GM18502 (cell line): Measurements from ENCODE around the gene SLC25A52.
"Not testable (repeated sequence)": the region's sequence is repeated elsewhere in the genome, so short reads cannot be mapped to it uniquely, and the experiment has no call there.

ENCODE experiments used
- ATAC-seq: cut with Tn5 transposase; IDR thresholded peaks from one replicate; pipeline ENCODE4 v1.9.1; 2021; ENCODE audit warnings: mild to moderate bottlenecking; ENCODE audit not compliant: unreplicated experiment, poor library complexity

Gene SLC25A52, protein sequence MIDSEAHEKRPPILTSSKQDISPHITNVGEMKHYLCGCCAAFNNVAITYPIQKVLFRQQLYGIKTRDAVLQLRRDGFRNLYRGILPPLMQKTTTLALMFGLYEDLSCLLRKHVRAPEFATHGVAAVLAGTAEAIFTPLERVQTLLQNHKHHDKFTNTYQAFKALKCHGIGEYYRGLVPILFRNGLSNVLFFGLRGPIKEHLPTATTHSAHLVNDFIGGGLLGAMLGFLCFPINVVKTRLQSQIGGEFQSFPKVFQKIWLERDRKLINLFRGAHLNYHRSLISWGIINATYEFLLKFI

DNA sequence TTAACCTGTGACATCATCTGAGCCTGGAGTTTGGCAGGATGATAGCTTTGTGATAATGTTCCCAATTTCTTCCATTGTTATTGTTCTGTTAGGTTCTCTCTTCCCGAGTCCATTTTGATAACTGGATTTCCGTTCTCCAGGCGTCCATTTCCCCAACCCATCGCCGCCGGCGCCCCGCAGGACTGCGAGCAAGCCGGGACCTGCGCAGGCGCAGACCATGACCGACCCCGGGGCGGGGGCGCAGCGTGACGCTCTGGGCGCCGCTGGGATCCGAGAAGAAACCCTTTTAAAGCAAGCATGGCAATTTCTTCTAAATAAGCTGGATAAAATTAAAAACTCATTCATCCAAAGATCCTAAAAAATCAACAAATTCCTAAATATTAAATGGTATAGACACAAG, at the start of gene SLC25A52:
Gene SLC25A52, minus strand, starts transcription at position 186 of the 400 bp plus-strand sequence. CDS start 219 bp downstream, outside the sequence.
- no peak for ATAC-seq

DNA sequence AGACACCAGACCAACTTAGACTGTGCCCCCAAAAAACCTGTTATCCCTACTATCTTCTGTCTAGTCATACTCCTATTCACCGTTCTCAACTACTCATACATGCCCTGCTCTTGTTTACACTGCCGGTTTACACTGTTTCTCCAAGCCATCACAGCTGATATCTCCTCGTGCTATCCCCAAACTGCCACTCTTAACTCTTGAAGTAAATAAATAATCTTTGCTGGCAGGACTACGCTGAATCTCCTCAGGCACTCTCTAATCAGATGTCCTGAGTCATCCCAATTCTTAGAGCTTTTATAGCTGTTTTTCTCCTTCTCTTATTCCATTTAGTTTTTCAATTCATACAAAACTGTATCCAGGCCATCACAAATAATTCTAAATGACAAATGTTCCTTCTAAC, 48.4 kb upstream of the SLC25A52 start:
- not testable (repeated sequence) for ATAC-seq

DNA sequence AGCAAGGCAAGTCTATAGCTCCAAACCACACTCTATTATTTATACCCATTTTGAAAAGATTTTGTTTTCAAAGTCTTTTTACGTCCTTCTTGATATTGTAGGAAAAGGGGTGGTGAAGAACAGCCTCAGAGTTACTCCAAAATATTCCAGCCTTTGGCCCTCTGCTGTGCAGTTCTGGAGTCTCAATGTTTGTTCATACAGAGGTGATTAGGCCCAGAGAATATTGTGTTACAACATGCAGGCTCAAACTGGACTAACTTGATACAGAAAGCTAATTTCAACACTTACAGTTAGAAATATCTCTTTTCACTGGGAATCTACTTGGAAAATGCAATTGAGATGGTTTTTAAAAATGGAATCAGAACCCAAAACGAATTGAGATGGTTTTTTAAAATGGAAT, 40.4 kb upstream of the SLC25A52 start:
- no peak for ATAC-seq

DNA sequence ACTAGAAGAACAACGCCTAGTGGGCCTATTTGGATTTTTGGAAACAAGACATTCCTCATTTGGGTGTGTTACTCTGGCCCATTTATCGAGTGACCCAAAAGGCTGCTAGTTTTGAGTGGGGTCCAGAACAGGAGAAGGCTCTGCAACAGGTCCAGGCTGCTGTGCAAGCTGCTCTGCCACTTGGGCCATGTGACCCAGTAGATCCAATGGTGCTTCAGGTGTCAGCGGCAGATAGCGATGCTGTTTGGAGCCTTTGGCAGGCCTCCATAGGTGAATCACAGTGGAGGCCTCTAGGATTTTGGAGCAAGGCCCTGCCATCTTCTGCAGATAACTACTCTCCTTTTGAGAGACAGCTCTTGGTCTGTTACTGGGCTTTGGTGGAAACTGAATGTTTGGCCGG, 38.6 kb upstream of the SLC25A52 start:
- ATAC-seq, result not testable (repeated sequence)

DNA sequence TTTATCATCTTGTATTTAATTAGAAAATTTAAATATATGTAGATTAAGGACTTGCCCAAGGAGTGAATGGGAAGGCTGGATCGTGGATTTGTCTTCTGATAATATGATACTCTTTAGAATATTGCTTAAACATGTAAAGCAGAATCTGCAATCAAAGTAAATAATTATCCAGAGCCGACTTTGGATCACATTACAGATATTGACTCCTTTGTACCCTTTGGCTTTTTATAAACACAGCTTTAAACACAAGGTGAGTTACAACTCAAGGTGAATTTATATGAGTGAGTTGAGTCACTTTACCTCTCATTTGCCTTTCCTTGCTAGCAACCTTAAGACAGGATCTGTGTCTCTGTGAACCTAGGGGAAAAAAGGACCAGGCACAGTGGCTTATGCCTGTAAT, 37.7 kb upstream of the SLC25A52 start:
- ATAC-seq, result no peak

DNA sequence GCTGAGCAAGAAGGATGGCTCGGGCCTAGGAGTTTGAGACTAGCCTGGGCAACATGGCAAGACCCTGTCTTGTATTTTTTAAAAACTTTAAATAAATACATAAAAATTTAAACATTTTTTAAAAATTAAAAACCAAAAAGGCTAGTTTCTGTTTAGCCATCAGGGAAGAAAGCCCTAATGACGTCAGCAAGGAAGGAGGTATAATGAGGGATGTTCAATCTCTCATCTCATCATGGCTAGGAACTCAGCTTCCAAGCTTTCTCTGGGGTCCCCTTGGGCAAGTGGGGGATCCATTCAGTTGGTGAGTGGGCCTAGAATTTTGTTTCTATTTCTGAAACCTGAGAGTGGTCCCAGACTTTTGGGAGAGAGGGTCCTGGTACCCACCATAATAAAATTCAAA, 35.1 kb upstream of the SLC25A52 start:
- no peak for ATAC-seq

DNA sequence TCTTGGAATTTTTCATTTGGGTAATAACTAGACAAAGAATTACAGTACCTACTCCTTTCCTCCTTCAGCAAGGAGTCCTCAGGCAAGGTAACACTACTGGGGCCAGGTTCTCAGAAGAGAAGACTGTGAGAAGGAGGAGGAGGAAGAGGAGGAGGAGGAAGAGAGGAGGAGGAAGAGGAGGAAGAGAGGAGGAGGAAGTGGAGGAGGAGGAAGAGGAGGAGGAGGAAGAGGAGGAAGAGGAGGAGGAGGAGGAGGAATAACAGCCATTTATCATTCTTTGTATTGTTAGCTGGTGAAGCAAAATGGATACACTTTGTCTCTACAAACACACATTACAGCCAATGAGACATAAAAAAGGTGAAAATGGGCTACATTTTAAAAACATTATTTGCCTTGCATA, 32.9 kb upstream of the SLC25A52 start:
- no peak for ATAC-seq

DNA sequence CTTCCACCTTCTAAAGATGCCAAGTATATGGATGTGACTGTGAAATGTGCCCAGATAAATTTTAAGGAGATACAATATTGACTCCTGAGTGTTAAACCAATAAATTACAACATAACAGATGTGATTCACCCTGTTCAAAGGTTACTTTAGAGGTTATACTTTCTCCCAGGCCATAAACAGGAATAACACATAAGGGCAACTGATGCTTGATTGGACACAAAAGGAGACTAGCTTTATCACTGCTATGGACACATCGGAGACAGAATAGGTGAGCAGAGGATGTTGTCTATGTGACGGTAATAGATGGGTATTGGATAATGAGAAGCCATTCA, 31.9 kb upstream of the SLC25A52 start:
- ATAC-seq, result no peak

DNA sequence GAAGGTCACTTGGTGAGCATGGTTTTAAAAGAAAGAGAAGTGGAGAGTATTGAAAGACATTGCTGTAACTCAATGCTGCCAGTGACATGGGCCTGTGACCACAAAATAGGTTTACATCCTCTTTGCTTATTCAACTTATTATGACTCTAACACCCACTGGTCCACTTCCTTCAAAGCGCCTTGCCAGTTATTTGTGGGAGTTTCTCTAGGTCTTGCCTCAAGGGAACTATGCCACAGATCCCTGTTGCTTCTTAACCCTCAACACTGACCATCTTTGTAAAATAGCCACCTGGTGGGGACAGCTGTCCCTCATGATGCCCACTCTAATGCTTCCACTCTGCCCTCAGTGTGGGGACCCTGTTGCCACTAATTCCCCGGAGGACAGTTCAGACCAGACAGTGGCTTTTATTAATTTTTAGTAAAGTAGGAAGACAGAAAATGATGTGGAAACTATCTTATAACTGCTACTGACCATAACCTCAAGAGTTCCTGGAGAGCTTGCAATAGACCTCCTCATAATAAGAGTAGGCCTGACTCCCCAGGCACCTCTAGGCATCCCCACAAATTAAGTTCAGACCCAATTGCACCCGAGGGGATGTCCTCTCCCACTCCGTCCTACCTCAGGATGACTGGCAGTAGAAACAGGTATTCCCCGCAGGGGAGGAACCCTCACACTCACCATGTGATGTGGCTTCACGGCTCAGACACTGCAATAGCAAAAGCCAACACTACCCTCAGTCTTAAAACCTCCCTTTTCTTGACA, 31.3 kb upstream of the SLC25A52 start:
- peak; percentile 97 for ATAC-seq

DNA sequence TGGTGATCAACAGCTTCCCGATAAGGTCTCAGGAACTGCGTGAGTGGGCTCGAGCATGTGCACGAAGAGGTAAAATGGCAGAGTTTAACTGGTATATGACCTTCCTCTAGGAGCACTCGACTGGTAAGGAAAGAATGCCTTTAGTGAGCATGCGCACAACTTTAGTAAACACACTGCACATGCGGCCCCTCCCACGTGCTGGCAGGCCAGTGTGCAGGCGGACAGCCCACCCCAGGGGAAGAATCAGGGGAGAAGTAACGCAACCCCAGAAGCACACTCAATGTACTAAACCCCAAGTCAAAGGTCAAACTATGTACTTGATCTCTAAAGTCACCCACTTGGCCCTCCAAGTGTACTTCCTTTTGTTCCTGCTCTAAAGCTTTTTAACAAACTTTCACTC, 28.7 kb upstream of the SLC25A52 start:
- no peak for ATAC-seq

DNA sequence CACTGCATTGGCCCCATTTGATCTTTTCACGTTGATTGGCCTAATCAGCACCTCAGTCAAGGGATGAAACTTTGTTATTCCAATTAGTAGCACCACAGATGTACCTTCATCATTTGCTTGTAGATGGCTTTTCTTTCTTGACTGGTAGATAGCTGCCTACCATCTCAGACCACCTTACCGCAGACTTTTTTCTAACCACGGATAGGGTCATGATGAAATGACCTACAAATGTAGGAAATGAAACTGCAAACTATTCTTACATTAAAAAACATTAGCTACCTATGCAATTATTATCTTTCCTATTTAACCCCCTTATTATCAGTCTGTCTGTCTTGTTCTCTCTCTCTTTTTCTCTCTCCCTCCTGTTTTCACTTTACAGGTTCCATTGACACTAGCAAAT, 22.4 kb upstream of the SLC25A52 start:
- ATAC-seq, result no peak

DNA sequence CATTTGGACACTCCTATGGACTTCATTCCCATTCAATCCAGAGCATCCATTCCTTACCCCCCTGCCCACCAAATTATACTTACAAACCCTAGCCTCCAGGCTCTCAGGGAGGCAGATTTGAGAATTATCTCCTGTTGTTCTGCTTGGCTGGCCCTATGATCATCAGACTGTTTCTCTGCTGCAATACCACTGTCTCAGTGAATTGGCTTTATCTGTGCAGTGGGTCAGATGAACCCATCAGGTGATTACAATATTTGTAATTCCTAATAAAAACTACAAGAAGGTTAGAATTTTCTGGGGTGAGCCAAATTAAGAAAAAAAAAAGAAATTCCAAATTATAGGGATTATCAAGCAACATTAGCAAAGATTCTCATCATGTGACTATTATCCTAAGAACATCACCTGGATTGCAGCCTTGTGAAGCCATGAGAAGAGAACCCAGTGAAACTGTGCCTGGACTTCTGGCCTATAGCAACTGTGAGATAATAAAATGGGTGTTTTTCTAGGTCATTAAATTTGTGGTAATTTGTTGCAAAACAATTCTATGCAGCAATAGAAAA, 17.8 kb upstream of the SLC25A52 start:
- ATAC-seq, result no peak

DNA sequence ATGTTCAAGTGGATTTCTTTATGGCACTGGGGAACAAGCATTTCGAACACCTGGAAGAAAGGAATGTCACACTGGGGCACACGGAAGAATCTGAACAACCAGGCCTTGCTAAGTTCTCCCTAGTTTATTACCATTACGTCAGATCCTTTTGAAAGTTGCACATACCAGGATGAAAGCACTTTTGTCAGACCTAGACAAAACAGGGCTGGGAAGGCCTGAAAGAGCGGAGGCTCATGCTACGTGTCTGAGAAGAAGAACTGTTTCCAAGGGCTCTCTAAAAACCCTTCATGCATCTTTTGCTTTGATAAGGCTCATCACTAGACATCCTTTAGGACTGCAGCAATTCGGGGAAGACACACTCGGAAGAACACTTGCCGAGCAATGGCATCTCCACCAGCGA, 15.4 kb upstream of the SLC25A52 start:
- ATAC-seq, result no peak

DNA sequence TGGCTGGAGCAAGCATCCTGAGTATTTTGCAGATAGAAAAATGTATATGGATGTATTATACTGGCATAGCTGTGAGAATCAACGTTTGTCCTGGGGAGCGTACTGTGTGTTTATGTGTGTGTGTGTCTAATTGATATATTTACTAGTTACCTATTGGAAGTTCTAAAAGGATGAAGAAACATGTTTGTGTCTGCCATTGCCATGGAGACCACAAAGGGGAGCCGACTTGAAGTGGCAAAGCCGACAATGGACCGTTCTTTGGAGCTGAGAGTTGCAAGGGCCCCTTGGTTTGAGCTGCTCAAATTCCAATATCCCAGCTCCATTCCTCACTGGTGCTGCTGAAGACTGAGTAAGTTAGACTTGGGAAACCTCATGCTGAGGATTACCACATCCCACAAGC, 14.3 kb upstream of the SLC25A52 start:
- ATAC-seq, result no peak

DNA sequence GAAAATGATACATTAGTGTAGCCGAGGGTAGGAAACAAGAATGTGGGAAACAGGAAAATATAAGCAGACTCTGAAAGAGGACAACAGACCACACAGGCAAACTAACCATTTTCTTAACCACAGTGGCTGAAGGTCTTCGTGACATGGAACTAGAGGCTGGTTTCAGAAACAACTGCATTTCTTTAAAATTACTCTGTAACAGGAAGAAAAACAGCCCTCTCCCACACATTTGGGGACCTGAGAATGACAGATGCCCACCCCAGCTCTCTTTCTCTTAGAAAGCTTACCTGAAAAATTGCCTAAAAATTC, 13.8 kb upstream of the SLC25A52 start:
- peak; percentile 86 for ATAC-seq

DNA sequence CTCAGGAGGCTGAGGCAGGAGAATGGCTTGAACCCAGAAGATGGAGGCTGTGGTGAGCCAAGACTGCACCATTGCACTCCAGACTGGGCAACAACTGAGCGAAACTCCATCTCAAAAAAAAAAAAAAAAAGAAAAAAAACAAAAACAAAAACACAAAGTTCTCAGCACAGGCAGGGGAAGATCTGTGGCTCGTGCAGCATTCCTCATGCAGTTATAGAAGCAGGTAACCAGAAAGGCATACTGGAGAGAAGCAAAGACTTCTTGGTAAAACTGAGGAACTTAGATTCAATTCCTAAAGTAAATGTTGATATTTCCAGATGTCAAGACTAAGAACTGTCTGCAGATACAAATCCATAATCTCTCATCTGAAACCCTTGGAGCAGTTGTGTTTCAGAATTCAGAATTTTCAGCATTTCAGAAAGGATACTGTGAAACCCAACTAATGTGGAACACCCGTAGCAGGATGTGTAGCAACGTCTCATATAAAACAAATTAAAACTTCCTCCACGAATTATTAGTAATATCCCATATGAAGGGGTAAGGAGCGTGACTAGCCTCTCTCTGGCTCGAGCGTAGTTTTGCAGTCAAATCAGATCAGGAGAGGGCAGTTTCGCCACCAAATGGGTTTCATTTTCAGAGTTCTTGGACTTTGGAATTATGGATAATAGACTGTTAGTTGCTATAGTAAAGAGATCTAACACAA, 13.2 kb upstream of the SLC25A52 start:
- peak; percentile 22 for ATAC-seq

DNA sequence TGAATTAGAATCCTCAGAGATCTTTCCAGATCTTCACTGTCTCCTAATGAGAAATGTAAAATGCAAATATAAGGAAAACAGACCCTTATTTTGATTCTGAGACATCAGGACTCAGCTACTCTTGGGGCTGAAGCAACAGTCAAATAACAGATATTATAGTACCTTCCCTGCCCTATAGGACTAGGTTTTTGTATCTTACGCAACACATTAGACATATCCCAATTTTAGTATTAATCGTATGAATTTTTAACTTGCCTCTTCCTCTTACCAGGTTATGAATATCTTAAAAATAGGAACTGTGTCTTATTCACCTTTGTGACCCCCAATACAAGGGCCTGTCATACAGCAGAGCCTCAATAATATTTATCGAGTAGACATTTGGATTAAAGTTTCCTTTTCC, 12.0 kb upstream of the SLC25A52 start:
- ATAC-seq, result no peak

DNA sequence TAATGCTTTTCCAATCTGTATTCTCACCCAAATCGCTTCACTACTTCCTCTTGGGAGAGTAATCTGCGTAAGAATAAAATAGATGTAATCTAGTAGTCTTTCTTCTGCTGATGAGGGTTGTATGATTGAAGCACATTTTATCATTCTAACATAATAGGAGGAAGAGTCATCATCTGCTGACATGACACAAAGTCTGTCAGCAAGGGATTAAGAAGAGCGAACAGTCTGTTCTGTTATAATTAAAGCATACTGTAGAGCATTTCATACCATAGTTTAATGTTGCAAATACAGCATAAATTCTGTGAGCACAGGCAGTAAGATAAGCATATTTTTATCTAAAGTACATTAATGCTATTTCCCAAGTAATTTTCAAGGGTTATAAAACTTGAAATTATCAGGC, 10.4 kb downstream of the SLC25A52 start:
- ATAC-seq, result no peak

DNA sequence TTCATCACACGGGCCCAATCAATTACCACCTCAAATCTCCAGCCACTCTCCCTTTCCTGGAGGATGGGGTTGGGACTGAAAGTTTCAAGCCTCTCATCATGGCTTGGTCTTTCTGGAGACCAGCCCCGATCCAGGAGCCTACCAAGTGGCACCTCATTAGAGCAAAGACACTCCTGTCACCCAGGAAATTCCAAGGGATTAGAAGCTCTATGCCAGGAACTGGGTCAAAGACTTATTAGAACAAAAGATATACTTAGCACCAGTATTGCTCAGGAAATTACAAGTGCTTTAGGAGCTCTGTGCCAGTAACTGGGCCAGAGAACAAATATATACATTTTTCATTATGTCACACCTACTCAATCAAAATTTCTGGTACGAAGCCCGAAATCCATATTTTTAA, 14.3 kb downstream of the SLC25A52 start:
- no peak for ATAC-seq

DNA sequence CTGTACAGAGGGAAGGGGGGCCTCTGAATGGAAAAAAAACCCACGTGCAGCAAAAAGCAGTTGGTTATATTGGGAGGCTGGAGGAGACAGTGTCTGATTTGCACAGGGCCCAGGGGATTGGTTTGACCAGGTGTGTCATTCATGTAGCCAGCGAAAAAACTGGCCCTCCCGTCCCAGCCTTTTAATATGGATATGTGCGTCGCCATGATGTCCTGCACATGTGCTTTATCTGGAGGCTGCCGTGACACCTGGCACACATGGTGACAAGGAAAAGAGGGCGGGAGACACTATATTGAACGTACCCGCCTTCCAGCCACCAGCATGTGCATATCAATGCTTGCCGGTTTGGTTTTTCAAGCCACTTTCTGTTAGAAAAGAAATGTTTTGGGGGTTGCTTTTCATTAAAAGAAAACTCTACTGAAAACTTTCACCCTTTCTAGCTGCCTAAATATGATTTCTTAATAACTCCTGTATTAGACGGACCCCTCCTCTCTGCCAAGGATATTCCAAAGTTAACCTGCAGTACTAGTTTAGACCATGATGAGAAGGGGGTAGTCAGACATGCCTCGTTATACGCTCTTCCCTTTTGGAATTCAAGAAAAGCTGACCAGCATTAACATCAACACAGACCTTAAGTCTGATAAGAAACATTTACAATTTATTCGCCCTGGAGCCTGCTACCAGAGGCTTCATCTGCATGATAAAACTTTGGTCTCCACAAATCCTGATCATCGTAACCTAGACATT, 16.2 kb downstream of the SLC25A52 start:
- ATAC-seq, result no peak

DNA sequence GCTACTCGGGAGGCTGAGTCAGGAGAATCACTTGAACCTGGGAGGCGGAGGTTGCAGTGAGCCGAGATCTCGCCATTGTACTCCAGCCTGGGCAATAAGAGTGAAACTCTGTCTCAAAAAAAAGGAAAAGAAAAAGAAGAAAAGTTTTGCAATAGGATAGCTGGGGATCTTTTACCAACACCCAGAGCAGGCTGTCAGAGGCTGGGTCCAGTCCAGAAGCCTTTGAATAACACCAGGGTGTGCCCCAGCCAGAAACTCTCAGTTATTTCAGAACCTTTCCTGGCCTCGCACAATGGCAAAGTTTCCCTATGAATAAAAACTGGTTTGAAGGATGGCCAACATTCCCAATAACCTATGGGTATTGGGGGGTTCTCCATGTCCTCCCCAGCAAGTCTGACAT, 17.1 kb downstream of the SLC25A52 start:
- not testable (repeated sequence) for ATAC-seq
